ENCODE results near the gene INPP5D.
"Not testable (repeated sequence)": the region's sequence is repeated elsewhere in the genome, so short reads cannot be mapped to it uniquely, and the experiment has no call there.

INPP5D gene

GRCh38 chr2:233015019-233015645 is 45.0 kb upstream of the INPP5D start:
- H3K27ac ChIP-seq: no peak overlapping the region

DNA sequence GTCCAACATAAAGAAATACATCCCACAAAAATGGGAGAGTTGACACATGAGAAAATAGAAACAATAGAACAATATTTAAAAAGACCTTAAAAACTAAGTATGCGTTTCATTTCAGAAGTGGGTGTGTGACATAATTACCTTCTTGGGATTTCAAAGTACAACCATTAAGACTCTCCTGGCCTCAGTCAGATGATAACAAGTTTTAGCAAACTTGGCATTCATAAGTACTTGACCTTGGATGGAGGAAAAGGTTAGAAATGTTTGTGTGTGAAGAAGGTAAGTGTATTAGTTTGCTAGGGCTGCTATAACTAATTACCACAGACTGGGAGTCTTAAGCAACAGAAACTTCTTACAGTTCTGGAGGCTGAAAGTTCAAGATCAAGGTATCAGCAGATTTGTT is 42.2 kb upstream of the INPP5D start:
- TF ChIP-seq, protein P1, sequence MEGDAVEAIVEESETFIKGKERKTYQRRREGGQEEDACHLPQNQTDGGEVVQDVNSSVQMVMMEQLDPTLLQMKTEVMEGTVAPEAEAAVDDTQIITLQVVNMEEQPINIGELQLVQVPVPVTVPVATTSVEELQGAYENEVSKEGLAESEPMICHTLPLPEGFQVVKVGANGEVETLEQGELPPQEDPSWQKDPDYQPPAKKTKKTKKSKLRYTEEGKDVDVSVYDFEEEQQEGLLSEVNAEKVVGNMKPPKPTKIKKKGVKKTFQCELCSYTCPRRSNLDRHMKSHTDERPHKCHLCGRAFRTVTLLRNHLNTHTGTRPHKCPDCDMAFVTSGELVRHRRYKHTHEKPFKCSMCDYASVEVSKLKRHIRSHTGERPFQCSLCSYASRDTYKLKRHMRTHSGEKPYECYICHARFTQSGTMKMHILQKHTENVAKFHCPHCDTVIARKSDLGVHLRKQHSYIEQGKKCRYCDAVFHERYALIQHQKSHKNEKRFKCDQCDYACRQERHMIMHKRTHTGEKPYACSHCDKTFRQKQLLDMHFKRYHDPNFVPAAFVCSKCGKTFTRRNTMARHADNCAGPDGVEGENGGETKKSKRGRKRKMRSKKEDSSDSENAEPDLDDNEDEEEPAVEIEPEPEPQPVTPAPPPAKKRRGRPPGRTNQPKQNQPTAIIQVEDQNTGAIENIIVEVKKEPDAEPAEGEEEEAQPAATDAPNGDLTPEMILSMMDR (conservative IDR thresholded peaks at IDR 0.05): no peak

More at GRCh38 chr2:233015019-233015645, 45.0 kb upstream of the INPP5D start:
- TF ChIP-seq, protein P1 (conservative IDR thresholded peaks at IDR 0.05): no peak

DNA sequence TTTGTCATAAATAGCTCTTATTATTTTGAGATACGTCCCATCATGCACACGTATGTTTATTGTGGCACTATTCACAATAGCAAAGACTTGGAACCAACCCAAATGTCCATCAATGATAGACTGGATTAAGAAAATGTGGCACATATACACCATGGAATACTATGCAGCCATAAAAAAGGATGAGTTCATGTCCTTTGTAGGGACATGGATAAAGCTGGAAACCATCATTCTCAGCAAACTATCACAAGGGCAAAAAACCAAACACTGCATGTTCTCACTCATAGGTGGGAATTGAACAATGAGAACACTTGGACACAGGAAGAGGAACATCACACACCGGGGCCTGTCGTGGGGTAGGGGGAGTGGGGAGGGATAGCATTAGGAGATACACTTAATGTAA is 40.5 kb upstream of the INPP5D start:
- H3K27ac ChIP-seq: not testable (repeated sequence)

More for the DNA sequence above, 42.2 kb upstream of the INPP5D start:
- H3K27ac ChIP-seq: no peak overlapping the region

GRCh38 chr2:233020454-233020853 is 39.7 kb upstream of the INPP5D start:
- no peak overlapping the region for H3K27ac ChIP-seq
- TF ChIP-seq, protein P1 (conservative IDR thresholded peaks at IDR 0.05): no peak

- TF ChIP-seq, protein P1 (conservative IDR thresholded peaks at IDR 0.05): no peak
- no peak overlapping the region for H3K27ac ChIP-seq
Measured at GRCh38 chr2:233021771-233022170, 38.4 kb upstream of the INPP5D start.

DNA sequence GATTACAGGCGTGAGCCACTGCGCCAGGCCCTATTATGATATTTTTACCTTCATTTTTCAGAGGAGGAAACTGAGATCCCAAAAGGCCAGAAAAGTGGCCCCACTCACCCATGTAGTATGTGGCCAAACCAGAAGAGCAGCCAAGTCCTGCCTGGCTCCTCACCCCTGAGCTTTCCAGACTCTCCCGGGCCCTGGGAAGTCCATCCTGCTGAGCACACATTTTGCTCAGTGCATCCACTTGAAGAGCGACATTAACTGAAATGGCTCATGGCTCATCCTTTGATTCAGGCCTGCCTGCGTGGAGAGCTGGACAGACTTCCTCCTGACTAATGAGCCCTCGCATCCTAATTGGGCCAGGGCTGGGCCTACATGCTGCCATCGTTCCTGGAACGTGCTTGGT is 37.6 kb upstream of the INPP5D start:
- no peak overlapping the region for H3K27ac ChIP-seq
- TF ChIP-seq, protein P1 (conservative IDR thresholded peaks at IDR 0.05): no peak

DNA sequence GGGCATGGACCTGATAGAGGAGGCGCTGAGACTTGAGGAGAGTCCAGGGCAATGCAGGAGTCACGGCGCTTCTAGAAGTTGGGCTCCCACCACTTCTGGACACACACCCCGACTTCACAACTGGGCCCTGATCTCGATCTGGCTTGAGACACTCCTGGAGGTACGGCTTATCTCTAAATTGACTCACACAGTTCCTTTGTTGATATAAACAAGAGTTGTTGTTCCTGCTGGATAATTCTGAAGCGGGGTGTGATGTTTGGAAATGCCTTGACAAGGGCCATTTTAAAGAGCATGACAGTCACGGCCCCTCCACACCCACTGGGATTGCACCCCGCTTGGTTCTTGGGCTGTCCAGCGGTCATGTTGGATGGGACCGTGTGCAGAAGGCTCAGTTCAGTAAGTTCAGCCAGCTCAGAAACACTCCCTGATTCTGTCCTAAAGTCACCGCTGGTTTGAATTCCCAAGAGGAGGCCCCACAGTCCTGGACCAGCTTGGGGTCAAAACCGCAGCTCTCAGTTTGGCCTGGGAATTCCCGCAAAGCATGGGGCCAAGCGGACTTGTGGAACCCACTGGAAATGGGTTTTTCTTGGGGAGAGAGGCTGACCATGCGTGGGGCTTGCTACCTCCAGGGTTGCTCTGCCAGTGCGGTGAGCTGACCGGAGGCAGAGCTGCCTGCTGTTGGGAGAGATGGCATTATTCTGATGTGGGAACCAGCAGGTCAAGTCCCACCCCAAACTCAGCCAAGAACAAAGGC is 37.0 kb upstream of the INPP5D start:
- H3K27ac ChIP-seq: no peak overlapping the region
- TF ChIP-seq, protein P1 (conservative IDR thresholded peaks at IDR 0.05): no peak
